ENCODE measurements around the gene ANO3. TPM values are rescaled to one million over a fixed set of nuclear protein-coding genes. Genes with fewer than 3 reads are reported as not detected.

ANO3 gene
- polyA plus RNA-seq, 6 donors from 2014 or later = not detected

DNA sequence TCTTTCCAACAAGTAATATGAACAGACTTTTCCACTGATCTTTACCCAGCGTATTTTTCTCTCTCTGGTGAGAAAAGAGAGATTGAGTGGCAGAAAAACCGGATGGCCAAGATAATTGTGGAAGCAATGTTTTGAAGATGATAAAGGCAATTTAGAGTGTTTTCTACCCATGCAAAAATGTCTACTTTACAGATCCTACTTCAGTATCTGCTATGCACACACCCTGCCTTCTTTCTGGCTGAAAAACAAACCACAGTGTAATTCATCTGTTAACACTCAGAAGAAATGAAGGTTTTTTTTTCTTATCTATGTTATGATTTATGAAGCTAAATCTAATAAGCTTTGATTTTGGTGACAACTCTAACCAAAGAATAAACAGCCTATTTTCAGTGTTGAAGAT, 333.1 kb downstream of the ANO3 start:
- no peaks in the 10 kb centered on the region for H3K27me3 Mint-ChIP-seq
- H3K4me1 Mint-ChIP-seq = no peaks in the 10 kb centered on the region
- H3K4me3 Mint-ChIP-seq = no peak overlapping the region
- ATAC-seq (ENCODE audit: low read depth in 2 of 2) (no peak), DNase-seq (no peak)
- no peaks in the 10 kb centered on the region for H3K36me3 Mint-ChIP-seq
- H3K9me3 Mint-ChIP-seq = no peaks in the 10 kb centered on the region
- H3K27ac Mint-ChIP-seq = no peak overlapping the region

DNA sequence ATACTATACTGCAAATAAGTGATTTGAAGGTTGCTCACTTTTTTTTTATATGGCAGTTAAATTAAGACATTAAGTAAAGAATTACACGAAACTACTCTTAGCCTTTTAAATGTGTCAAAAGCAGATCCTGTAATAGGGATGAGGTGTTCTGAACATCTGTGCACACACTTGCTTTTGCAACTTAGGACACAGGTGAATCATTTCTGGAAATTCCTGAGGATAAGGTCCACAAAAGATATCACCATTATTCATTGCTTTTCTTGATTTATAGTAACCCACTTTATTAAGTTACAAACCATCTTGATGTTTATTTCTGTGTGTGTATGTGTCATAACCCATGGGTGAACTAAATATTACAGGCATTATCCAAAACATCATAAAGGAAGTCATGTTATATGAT, 334.0 kb downstream of the ANO3 start:
- ATAC-seq (ENCODE audit: low read depth in 2 of 2) (no peak), DNase-seq (no peak)
- Mint-ChIP-seq H3K9me3 (no peaks in the 10 kb centered on the region), H3K4me3 (no peak overlapping the region), H3K27me3 (no peaks in the 10 kb centered on the region), H3K4me1 (no peaks in the 10 kb centered on the region), H3K27ac (no peak overlapping the region), H3K36me3 (no peaks in the 10 kb centered on the region)

DNA sequence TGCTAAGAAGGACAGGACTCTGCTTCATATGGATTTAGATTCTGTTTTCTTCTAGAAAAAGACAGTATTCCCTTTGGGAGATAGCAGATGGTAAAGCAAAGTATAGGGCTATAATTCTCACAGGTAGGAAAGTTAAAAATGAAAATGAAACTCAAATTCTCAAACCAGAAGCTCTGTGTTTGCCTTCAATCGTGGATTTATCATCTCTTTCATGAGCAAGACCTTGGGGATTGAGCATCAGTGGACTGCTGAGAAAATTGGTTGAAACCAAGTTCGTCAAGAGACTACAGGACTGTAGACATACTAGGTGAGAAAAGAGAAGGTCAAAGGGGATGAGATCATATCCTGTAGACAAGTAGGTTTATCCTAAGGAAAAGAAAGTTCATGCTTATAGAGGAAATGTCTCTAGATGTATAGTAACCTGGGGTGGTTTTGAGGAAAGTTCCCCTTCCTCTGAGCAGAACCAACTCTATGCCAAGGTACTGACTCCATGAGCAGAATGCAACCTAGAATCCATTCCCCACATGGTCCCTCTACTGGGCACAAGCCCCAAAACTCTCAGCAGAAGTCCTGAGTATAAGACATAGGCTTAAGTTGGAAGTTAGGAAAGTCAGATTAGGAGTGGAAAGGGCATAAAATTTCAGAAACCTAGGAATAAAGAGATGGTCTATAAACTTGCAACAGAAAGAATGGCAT, 343.5 kb downstream of the ANO3 start:
- no peaks in the 10 kb centered on the region for H3K36me3 Mint-ChIP-seq
- no peak overlapping the region for H3K4me3 Mint-ChIP-seq
- H3K27me3 Mint-ChIP-seq = no peaks in the 10 kb centered on the region
- no peak for DNase-seq
- H3K27ac Mint-ChIP-seq = no peak overlapping the region
- ATAC-seq (ENCODE audit: low read depth in 2 of 2) = no peak
- H3K4me1 Mint-ChIP-seq = no peaks in the 10 kb centered on the region
- peaks cover 0 to 4% (median 0%) of the 10 kb centered on the region in 7 donors for H3K9me3 Mint-ChIP-seq

DNA sequence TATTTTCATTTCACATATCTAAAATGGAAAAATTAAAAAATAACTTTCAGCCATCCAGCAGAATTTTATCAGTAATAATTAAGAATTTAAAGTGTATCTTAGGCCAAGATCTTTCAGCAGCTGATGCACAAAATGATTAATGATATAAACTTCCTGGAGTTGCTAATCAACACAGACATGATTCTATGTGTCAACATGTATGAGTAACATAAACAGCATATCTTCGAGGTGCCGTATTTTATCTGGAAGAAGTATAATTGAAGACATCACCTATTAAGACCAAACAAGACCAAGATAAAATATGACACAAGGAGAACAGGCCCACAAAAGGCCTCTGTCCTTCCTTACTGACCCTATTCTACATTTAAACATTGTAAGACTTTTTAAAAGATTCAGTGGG, 344.7 kb downstream of the ANO3 start:
- Mint-ChIP-seq H3K36me3 (no peaks in the 10 kb centered on the region), H3K27me3 (no peaks in the 10 kb centered on the region), H3K4me3 (no peak overlapping the region), H3K4me1 (no peaks in the 10 kb centered on the region), H3K27ac (no peak overlapping the region), H3K9me3 (peaks cover 0 to 4% (median 0%) of the 10 kb centered on the region in 7 donors)
- ATAC-seq (ENCODE audit: low read depth in 2 of 2) (no peak), DNase-seq (no peak)

DNA sequence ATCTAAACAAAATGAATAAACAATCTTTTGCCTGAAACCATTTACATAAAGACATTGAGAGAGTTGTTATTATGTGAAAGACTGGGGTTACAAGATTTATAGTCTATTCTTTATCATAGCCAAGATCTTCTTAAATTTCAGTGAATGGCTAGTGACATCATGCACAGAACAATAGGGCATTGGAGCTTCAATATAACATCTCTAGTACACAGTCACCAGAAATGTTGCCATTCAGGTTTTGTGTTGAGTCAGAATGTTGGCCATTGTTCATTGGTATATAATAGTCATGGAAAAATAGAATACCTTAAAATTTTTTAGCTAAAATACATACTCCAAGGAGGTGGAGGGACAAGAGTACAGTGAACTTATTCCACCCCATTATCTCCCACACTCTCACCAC, 345.6 kb downstream of the ANO3 start:
- no peaks in the 10 kb centered on the region for H3K4me1 Mint-ChIP-seq
- no peak for ATAC-seq (ENCODE audit: low read depth in 2 of 2)
- H3K9me3 Mint-ChIP-seq = peaks cover 0 to 4% (median 0%) of the 10 kb centered on the region in 7 donors

DNA sequence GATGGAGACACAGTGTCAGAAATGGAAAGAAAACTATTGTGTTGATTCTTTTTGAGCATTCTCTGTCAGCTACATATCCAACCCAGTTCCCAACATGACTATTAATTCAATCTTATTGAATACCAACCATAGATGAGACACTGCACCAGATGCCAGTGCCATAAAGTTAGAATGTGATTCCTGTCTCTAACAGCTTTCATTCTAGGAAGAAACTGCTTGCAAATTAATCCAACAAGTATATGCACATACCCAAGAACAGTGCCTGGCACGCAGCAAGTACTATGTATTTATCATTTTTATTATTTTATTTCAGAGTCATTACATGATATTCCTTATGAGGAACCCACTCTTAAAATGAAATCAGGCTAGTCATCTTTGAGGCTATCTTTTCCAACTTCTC, 355.4 kb downstream of the ANO3 start:
- H3K27me3 Mint-ChIP-seq = no peaks in the 10 kb centered on the region
- H3K9me3 Mint-ChIP-seq = no peaks in the 10 kb centered on the region
- DNase-seq (no peak), ATAC-seq (ENCODE audit: low read depth in 2 of 2) (no peak)
- no peak overlapping the region for H3K27ac Mint-ChIP-seq
- H3K4me3 Mint-ChIP-seq = no peak overlapping the region
- H3K4me1 Mint-ChIP-seq = no peaks in the 10 kb centered on the region
- H3K36me3 Mint-ChIP-seq = no peaks in the 10 kb centered on the region

More for the DNA sequence above, 345.6 kb downstream of the ANO3 start:
- no peaks in the 10 kb centered on the region for H3K27me3 Mint-ChIP-seq
- no peaks in the 10 kb centered on the region for H3K36me3 Mint-ChIP-seq
- no peak overlapping the region for H3K27ac Mint-ChIP-seq
- DNase-seq = no peak
- H3K4me3 Mint-ChIP-seq = no peak overlapping the region

DNA sequence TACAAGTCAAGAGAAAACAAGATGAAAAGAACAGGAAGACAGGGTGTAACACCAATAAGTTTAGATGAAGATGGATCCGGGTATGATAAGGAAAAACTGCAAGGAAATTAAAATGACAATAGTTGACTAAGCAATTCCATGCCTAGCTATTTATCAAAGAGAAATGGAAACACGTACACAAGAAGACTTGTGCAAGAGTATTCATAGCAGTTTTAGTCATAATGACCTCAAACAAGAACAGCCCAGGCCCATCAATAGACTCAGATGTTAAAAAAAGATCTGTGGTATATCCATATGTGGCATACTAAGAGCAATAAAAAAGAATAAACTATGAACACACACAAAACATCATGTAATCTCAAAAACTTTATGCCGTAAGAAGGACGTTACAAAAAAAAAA, 356.8 kb downstream of the ANO3 start:
- Mint-ChIP-seq H3K27me3 (no peaks in the 10 kb centered on the region), H3K4me3 (no peak overlapping the region), H3K4me1 (no peaks in the 10 kb centered on the region), H3K36me3 (no peaks in the 10 kb centered on the region), H3K27ac (no peak overlapping the region), H3K9me3 (no peaks in the 10 kb centered on the region)
- ATAC-seq (ENCODE audit: low read depth in 2 of 2) (no peak), DNase-seq (no peak)

DNA sequence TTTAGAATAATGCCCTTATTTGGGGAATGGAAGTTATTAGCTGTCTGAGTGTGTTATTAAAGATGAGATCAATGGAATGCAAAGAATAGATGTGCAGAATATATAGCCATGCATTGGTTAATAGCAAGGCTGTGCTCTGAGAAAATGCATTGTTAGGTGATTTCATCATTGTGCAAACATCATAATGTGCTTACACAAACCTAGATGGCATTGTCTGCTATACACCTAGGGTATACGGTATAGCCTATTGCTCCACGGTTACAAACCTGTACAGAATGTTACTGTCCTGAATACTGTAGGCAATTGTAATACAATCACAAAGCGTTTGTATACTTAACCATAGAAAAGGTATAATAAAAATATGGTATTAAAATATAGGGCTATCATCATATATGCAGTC, 364.4 kb downstream of the ANO3 start:
- Mint-ChIP-seq H3K4me3 (no peak overlapping the region), H3K9me3 (peaks cover 0 to 1% (median 0%) of the 10 kb centered on the region in 7 donors), H3K36me3 (no peaks in the 10 kb centered on the region), H3K4me1 (no peaks in the 10 kb centered on the region), H3K27ac (no peak overlapping the region), H3K27me3 (no peaks in the 10 kb centered on the region)
- ATAC-seq (ENCODE audit: low read depth in 2 of 2) = no peak
- no peak for DNase-seq

DNA sequence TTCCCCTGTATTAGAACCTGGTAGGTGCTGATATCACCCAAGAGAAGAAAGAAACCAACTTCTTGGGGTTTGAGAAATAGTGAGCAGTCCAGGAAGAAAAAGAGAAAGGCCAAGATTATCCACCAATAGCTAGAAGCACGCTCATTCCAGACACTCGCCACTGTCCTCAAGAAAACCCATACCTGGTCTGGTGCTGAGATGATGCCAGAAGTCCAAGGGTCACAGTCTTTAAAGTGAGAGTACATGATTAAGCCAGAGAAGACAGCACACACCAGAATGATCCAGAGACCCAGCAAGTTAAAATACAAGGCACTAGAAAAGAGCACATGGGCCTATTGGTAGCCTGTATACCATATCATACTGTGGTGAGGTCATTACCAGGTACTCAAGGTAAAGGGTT, 366.3 kb downstream of the ANO3 start:
- H3K27ac Mint-ChIP-seq = no peak overlapping the region

DNA sequence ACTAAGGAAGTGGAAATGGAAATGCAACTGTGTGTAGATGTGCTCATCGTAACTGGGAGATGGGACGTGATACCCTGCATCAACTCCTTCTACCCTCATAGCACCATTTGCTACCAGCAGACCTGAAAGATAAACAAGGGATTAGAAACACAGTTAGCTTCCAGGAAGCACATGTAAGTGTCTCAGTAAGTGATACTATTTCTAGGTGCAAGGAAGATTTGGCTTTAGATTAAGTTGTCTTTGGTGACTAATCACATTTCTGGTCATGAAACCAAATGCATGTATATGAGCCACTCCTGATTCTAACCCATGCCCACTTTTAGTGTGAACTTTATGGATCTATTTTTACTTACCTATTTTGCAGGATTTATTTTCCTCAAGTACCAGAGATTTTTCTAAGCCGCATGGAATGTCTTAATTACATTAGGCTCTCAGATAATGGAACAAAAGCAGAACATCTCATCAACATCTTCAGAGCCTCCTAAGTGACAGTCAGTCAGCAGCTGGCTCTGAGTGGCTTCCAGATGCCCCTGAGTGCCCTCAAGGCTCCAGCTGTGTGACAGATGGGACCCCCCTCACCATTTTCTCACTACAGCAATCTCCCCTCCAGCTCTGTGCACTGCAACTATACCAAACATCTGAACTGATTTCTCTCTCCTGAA, 368.8 kb downstream of the ANO3 start:
- H3K27me3 Mint-ChIP-seq = no peaks in the 10 kb centered on the region
- H3K4me3 Mint-ChIP-seq = no peak overlapping the region
- no peak overlapping the region for H3K27ac Mint-ChIP-seq
- H3K36me3 Mint-ChIP-seq = no peaks in the 10 kb centered on the region
- no peak for DNase-seq
- no peaks in the 10 kb centered on the region for H3K4me1 Mint-ChIP-seq
- ATAC-seq (ENCODE audit: low read depth in 2 of 2) = no peak
- peaks cover 0 to 5% (median 0%) of the 10 kb centered on the region in 7 donors for H3K9me3 Mint-ChIP-seq

More for the DNA sequence above, 366.3 kb downstream of the ANO3 start:
- DNase-seq (no peak), ATAC-seq (ENCODE audit: low read depth in 2 of 2) (no peak)
- Mint-ChIP-seq H3K9me3 (peaks cover 0 to 1% (median 0%) of the 10 kb centered on the region in 7 donors), H3K27me3 (no peaks in the 10 kb centered on the region), H3K4me1 (no peaks in the 10 kb centered on the region), H3K36me3 (no peaks in the 10 kb centered on the region), H3K4me3 (no peak overlapping the region)

DNA sequence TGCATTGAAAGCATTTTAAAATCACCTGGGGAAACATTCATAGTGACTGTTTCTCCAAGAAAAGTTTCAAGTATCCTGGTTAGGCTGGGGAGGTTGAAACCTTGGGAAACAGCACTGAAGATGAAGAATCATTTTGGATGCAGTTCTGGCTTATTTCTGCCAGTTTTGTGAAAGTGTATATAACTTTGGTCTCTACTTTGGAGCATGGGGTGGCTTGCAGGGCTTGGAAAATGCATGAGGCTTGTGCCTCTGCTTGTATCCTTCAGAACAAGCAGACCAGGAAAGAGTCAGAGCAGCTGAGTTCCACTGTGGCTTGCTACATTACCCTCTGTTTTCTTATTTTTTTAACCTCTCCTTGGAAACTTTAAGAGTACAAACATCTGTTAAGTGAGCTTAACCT, 370.5 kb downstream of the ANO3 start:
- Mint-ChIP-seq H3K4me1 (no peaks in the 10 kb centered on the region), H3K4me3 (no peak overlapping the region), H3K27ac (no peak overlapping the region), H3K36me3 (no peaks in the 10 kb centered on the region), H3K27me3 (no peaks in the 10 kb centered on the region), H3K9me3 (peaks cover 0 to 5% (median 0%) of the 10 kb centered on the region in 7 donors)
- DNase-seq (no peak), ATAC-seq (ENCODE audit: low read depth in 2 of 2) (no peak)

DNA sequence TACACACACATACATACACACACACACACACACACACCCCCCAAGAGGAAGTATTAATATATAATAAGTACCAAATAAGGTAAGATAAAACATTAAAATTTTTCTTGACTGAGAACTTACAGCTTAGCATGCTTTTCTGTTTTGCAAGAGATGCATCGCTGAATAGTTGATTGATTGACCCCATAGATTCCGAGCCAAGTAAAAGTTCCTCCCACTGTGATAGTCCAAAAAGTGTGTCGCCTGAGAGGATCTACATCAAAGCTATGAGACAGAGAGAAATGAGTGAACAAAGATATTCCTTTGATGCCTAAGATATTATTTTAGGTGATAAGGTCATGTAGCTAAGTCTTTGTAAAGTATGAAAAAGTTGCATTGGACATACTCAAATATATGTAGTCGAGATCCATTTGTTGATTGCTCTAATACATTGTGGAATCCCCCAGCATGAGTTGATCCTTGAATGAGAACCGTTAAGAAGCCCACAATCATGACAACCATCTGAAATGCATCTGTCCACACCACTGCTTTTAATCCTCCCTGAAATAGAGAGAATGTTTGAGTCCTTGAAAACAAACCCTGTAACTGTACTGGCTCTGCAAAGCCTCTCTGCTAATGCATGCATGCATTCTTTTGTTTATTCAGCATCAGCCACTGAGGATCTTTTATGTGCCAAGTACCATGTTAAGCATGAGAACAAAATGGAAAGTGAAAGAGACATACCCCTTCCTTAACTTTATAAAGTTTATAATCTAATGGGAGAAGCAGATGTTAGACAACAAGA, 371.7 kb downstream of the ANO3 start:
- ATAC-seq (ENCODE audit: low read depth in 2 of 2) = no peak
- H3K9me3 Mint-ChIP-seq = peaks cover 0 to 5% (median 0%) of the 10 kb centered on the region in 7 donors
- no peaks in the 10 kb centered on the region for H3K27me3 Mint-ChIP-seq
- H3K27ac Mint-ChIP-seq = no peak overlapping the region
- H3K4me1 Mint-ChIP-seq = no peaks in the 10 kb centered on the region
- no peak for DNase-seq
- H3K4me3 Mint-ChIP-seq = no peak overlapping the region
- H3K36me3 Mint-ChIP-seq = no peaks in the 10 kb centered on the region

DNA sequence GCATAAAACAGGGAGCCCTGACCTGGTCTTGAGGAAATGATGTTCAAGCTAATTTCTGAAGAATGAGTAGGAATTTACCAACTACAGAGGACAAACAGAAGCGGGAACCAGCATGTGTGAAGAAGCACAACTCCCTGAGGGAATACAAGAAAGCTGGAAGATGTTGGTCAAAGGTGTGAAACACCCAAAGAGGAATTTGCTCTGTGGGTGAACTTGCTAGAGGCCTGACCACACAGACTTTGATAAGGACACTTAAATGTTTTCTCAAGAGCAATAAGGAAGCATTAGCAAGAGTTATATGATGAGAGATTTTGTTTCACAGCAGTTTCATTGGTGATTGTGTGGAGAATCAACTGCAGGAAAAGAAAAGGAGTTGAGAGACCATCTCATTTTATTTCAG, 372.3 kb downstream of the ANO3 start:
- ATAC-seq (ENCODE audit: low read depth in 2 of 2) = no peak
- Mint-ChIP-seq H3K27ac (no peak overlapping the region), H3K9me3 (peaks cover 0 to 5% (median 0%) of the 10 kb centered on the region in 7 donors)

DNA sequence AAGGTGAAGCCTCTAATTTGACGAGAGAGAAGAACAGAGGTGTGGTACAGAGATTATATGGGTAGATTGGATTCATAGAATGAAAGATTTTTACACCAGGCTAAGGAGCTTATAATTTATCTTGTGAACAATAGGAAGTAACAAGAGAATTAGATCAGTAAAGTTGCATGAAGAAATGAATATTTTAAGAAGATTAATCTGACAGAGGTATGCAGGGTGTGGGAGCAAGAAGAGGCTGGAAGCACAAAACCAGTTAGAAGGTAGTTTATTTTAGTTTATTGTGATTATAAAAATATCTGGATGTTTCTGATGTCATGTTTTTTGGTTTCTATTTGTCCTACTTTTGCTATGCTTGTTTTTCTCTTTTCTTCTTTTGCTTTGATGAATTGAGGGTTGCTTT, 374.3 kb downstream of the ANO3 start:
- Mint-ChIP-seq H3K27me3 (no peaks in the 10 kb centered on the region), H3K4me3 (no peak overlapping the region), H3K36me3 (no peaks in the 10 kb centered on the region), H3K4me1 (no peaks in the 10 kb centered on the region), H3K9me3 (peaks cover 0 to 5% (median 0%) of the 10 kb centered on the region in 7 donors), H3K27ac (no peak overlapping the region)
- ATAC-seq (ENCODE audit: low read depth in 2 of 2) (no peak), DNase-seq (no peak)

More for the DNA sequence above, 372.3 kb downstream of the ANO3 start:
- DNase-seq = no peak
- H3K27me3 Mint-ChIP-seq = no peaks in the 10 kb centered on the region
- H3K4me1 Mint-ChIP-seq = no peaks in the 10 kb centered on the region
- H3K4me3 Mint-ChIP-seq = no peak overlapping the region
- H3K36me3 Mint-ChIP-seq = no peaks in the 10 kb centered on the region
